ENCODE data around the gene HSPA12B. TPM values are rescaled to one million over a fixed set of nuclear protein-coding genes. Genes with fewer than 3 reads are reported as not detected.

HSPA12B gene
- total RNA-seq, 1 experiment from 2014 or later = 2.7 TPM

GRCh38 chr20:3686421-3686820 lies 46.1 kb upstream of the HSPA12B start:
- Histone ChIP-seq H3K9ac (ENCODE audit: extremely low read depth, insufficient read length, low read length) (no peak overlapping the region), H3K4me2 (ENCODE audit: insufficient read depth, insufficient read length, low read length) (no peak overlapping the region), H2AK5ac (ENCODE audit: insufficient read length, low read length) (no peak overlapping the region), H3T11ph (ENCODE audit: low read length) (no peak overlapping the region), H3K4me1 (ENCODE audit: insufficient read depth, low read length) (peaks cover 4% of the 10 kb centered on the region; the same call in 1 of the 2 replicates), H4K20me1 (ENCODE audit: control insufficient read depth, insufficient read depth, insufficient read length) (no peaks in the 10 kb centered on the region), H3K56ac (ENCODE audit: insufficient read length, low read depth, low read length) (no peak overlapping the region), H2BK5ac (ENCODE audit: insufficient read length, low read length) (no peak overlapping the region), H3K23ac (ENCODE audit: insufficient read length, low read depth, low read length) (no peak overlapping the region), H3K9me3 (ENCODE audit: control insufficient read depth, low read depth, low read length) (no peaks in the 10 kb centered on the region), H2BK15ac (ENCODE audit: low read depth, low read length) (no peak overlapping the region), H2AFZ (ENCODE audit: low read length) (no peak overlapping the region), H3K79me1 (ENCODE audit: insufficient read depth, low read depth, low read length, poor library complexity, severe bottlenecking) (no peaks in the 10 kb centered on the region), H4K8ac (replicated peaks; ENCODE audit: insufficient read length, low read depth, low read length) (no peak overlapping the region), H2BK20ac (ENCODE audit: low read depth, low read length, poor library complexity, severe bottlenecking) (no peak overlapping the region), H3K23me2 (ENCODE audit: insufficient read length, low read depth, low read length, poor library complexity, severe bottlenecking) (peaks cover 9% of the 10 kb centered on the region), H3K4ac (ENCODE audit: low read depth, low read length) (no peak overlapping the region), H3K79me2 (ENCODE audit: insufficient read depth, low read length) (no peaks in the 10 kb centered on the region), H4K91ac (ENCODE audit: insufficient read length, low read depth, low read length) (no peak overlapping the region), H2BK12ac (ENCODE audit: insufficient read length, low read depth, low read length) (no peak overlapping the region), H3K27me3 (ENCODE audit: insufficient read depth, low read length) (no peaks in the 10 kb centered on the region; the same call in 1 of the 2 replicates), H3K18ac (ENCODE audit: insufficient read length, low read depth, low read length) (no peak overlapping the region), H3K14ac (ENCODE audit: insufficient read depth, low read length) (no peak overlapping the region), H4K5ac (ENCODE audit: insufficient read length, low read depth, low read length) (no peak overlapping the region), H2BK120ac (ENCODE audit: low read depth, low read length, poor library complexity, severe bottlenecking) (no peak overlapping the region), H3K27ac (ENCODE audit: insufficient read length, low read depth, low read length) (no peak overlapping the region)
- no peak for DNase-seq
- Mint-ChIP-seq H3K27ac (no peak overlapping the region), H3K4me3 (no peak overlapping the region), H3K36me3 (ENCODE audit: insufficient read depth in 1 of 3, low read depth in 3 of 3) (no peaks in the 10 kb centered on the region), H3K9me3 (no peaks in the 10 kb centered on the region), H3K4me1 (peaks cover 14 to 24% of the 10 kb centered on the region in 2 experiments), H3K27me3 (ENCODE audit: low read depth) (peaks cover 42% of the 10 kb centered on the region)
- WGBS (ENCODE audit: extremely low coverage, insufficient read length, low lambda C conversion rate) = no CpG with 5 or more reads among the region's 7 CpGs
- TF ChIP-seq CTCF (conservative IDR thresholded peaks at IDR 0.05) = no peak

Data from H9 (cell line).